ENCODE data around the gene TTLL4.

GRCh38 chr2:218755198-218755566, 44.5 kb downstream of the TTLL4 start:
- TF ChIP-seq EZH2 (IDR thresholded peaks at IDR 0.05): no peak
- TF ChIP-seq CTCF (IDR thresholded peaks at IDR 0.05): no peak
- no peak for TF ChIP-seq EZH2phosphoT487 (IDR thresholded peaks at IDR 0.05)
